Measurements from ENCODE around the gene GRB2.
"Not testable (repeated sequence)": the region's sequence is repeated elsewhere in the genome, so short reads cannot be mapped to it uniquely, and the experiment has no call there.

Gene GRB2

DNA sequence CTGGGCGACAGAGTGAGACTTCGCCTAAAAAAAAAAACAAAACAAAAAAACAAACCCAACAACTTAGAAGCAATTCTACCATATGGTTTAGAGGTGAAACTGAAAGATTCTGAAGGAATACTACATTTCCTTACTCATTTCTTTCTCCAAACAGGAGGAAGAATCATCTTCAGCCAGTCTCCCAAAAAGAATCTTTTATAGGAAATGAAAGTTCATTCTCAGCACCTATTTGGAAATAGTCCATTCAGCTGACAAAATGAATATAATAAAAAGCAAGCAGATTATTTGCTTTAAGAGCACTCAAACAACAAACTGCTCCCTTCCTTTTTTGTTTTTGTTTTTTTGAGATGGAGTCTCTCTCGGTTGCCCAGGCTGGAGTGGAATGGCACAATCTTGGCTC is 17.7 kb downstream of the GRB2 start:
- DNase-seq (ENCODE audit: low read depth in 2 of 2), result no peak

DNA sequence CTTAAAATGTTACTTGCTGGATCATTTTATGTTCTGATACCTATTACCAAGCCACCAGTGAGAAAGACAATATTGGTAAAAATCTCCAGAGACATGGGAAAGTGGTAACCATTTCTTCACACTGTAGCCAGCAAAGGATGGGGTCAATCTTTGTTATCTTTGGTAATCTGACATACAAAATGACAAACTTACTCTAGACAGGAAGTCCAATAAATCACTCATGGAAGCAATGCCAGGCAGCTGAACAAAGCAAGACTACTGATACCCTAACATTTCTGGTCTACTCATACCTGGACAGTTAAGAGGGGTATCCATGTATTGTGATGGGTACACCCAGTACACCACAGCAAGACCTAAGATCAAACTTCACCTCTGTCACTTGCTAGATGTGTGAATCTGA is 19.0 kb downstream of the GRB2 start:
- DNase-seq (ENCODE audit: low read depth in 2 of 2), result no peak

GRCh38 chr17:75384751-75385150 is 20.7 kb downstream of the GRB2 start:
- DNase-seq (ENCODE audit: low read depth in 2 of 2), result no peak

- no peak for DNase-seq (ENCODE audit: low read depth in 2 of 2)
Observed at GRCh38 chr17:75383842-75384195, 21.7 kb downstream of the GRB2 start.

- DNase-seq (ENCODE audit: low read depth in 2 of 2), result no peak
Observed at GRCh38 chr17:75380750-75381149, 24.7 kb downstream of the GRB2 start.

- DNase-seq (ENCODE audit: low read depth in 2 of 2), result no peak
Observed at GRCh38 chr17:75380315-75380714, 25.2 kb downstream of the GRB2 start.

- not testable (repeated sequence) for DNase-seq (ENCODE audit: low read depth in 2 of 2)
Observed at GRCh38 chr17:75379426-75379825, 26.1 kb downstream of the GRB2 start.

DNA sequence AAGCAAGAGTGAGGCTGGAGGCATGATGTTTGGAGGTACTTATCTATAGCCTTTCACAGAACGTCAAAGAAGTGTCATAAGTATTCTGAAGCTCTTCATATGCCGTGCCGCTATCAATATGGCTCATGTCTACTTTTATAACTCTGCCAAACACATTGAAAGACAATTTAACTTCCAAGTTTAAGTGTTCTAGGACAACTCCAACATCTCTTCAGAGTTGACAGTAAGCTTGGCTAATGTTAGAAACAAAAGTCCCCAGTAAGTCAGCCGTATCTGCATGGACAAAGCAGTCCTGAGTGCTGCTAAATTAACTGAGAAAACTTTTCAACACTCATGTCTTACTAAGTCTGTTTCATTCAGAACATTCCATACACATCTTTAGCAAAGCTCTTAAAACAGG is 32.2 kb downstream of the GRB2 start:
- no peak for DNase-seq (ENCODE audit: low read depth in 2 of 2)

GRCh38 chr17:75371981-75372380 is 33.5 kb downstream of the GRB2 start:
- DNase-seq (ENCODE audit: low read depth in 2 of 2), result no peak

DNA sequence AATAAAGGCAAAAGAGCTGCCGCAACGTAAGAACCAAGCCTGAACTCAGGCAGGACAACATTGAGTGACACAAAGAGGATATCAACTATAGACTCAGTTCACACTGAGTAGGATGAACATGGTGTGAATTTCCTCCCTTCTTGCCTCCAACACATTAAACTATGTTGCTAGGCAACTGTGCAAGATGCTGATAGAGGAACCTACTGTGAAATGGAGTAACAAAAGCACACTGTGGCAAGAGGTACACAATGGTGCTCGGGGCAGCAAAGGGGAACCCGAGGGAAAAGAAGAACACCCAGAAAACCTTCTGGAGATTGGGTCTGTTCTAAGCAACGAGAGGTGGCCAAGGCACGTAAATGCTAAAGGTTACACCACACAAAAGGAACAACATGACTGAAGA is 34.1 kb downstream of the GRB2 start:
- no peak for DNase-seq (ENCODE audit: low read depth in 2 of 2)

DNA sequence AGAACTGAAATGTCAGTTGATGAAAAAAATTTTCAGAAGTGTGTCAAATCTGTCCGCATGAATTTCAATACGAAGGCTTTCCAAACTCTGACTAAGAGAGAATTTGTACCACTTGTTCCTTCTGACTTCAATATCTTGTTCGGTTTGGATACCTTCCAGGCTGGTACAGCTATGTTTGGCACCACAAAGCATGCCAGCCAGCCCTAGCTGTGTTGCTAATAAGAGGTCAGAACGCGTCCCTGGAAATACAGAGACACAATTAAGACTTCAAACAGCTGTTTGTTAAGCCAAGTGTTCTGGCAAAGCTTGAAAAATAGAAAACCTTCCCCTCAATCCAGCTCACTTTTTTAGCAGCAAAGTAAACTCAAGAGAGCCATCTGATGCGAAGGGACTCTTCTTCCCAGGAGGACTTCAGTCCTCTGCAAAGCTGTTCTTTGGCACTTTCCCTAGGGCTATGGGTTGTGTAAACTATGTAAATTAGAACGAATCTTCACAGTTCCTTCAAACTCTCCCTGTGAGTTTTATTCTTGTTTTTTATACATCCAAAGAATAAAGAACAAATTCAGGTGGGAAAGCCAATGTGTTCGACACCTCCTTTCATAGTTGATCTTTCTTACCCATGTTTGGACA is 35.1 kb downstream of the GRB2 start:
- DNase-seq (ENCODE audit: low read depth in 2 of 2), result no peak

DNA sequence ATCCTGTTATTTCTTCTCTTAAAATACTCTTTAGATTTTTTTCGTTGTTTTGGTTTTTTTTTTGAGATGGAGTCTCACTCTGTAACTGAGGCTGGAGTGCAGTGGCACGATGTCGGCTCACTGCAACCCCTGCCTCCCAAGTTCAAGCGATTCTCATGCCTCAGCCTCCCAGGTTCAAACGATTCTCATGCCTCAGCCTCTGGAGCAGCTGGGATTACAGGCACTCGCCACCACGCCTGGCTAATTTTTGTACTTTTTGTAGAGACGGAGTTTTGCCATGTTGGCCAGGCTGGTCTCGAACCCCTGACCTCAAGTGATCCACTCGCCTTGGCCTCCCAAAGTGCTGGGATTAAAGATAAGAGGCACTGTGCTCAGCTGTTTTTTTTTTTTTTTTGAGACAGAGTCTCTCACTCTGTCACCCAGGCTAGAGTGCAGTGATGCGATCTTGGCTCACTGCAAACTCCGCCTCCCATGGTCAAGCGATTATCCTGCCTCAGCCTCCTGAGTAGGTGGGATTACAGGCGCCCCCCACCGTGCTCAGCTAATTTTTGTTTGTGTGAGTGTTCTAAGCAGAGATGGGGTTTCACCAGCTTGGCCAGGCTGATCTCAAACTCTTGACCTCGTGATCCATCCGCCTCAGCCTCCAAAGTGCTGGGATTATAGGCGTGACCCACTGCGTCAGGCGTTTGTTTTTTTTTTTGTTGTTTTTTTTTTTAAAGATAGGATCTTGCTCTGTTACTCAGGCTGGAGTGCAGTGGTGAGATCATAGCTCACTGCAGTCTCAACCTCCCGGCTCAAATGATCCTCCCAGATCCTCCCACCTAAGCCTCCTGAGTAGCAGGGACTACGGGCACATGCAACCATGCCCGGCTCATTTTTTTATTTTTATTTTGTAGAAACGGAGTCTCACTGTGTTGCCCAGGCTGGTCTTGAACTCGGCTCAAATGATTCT is 37.4 kb downstream of the GRB2 start:
- not testable (repeated sequence) for DNase-seq (ENCODE audit: low read depth in 2 of 2)

DNA sequence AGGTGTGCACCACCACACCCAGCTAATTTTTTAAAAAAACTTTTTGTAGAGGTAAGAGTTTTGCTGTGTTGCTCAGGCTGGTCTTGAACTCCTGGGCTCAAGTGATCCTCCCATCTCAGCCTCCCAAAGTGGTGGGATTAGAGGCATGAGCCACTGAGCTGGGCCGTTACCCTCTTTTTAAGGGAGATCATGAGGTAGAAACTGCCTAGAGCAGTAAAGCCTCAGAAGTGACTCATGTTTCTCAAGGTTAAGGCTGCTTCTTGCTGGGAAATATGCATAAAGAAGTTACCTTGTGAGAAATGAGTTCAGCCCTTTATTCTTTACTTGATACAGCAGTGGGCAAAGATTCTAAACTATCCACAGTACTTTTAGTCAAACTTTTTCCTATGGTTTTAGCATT is 38.2 kb downstream of the GRB2 start:
- no peak for DNase-seq (ENCODE audit: low read depth in 2 of 2)

GRCh38 chr17:75366432-75366831 is 39.0 kb downstream of the GRB2 start:
- DNase-seq (ENCODE audit: low read depth in 2 of 2), result no peak

- no peak for DNase-seq (ENCODE audit: low read depth in 2 of 2)
Observed at GRCh38 chr17:75365931-75366275, 39.6 kb downstream of the GRB2 start.

DNA sequence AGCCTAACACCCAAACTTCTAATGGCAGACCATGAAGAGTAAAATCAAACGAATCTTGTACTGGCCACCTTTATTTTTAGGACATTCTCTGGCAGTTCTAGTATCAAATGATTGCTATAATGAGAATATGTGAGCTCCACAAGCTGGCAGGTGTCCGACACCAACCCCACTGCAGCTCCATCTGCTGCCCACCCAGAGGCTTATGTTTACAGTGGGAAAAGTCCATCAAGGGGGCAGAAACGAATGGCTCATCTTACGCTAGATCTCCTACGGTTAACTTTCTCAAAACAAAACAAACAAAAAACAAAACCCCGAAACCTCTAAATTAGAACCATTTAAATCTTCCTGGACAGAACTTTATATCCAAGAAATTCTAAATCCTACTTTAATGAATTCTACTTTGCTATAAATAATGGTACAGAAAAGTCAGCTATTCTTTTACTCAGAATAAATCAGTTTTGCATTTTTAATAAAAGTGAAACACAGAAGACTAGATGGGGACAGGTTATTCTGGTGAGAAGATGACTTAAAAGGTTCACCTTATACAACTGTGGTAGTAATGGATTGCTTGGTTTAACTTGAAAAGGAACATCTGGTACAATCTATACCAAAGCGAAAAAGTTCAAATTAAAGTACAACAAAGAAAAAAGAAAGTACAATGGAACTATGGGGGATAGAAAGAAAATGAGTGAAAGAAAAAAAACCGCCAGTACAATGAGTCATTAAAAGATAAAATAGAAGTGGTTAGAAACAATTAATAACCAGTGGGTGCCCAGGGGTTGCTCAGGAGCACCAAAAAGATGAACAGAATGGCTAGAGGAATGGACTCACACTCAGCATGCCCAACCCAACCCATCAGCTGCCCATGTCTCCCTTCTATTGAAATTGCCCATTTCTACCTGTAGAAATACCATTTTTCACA is 40.2 kb downstream of the GRB2 start:
- no peak for DNase-seq (ENCODE audit: low read depth in 2 of 2)

GRCh38 chr17:75364078-75364477 is 41.4 kb downstream of the GRB2 start:
- DNase-seq (ENCODE audit: low read depth in 2 of 2), result no peak

DNA sequence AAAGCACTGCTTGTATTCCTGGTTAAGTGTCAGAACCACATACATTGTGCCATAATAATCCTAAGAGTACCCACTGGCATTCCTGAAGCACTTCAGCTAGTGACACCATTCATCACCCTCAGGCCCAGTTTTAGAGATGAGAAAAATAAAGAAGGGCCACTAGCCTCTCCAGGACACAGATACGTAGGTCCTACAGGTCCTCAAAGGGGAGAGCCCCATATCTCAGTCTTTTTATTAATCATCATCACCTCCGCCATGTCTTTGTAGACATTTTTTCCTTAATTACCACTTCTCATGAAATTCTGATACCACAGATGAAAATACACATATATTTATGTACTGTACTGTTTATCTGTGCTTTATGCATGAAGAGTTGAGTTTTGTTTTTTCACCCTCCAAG is 43.5 kb downstream of the GRB2 start:
- no peak for DNase-seq (ENCODE audit: low read depth in 2 of 2)

GRCh38 chr17:75361344-75361743 is 44.1 kb downstream of the GRB2 start:
- DNase-seq (ENCODE audit: low read depth in 2 of 2), result no peak

DNA sequence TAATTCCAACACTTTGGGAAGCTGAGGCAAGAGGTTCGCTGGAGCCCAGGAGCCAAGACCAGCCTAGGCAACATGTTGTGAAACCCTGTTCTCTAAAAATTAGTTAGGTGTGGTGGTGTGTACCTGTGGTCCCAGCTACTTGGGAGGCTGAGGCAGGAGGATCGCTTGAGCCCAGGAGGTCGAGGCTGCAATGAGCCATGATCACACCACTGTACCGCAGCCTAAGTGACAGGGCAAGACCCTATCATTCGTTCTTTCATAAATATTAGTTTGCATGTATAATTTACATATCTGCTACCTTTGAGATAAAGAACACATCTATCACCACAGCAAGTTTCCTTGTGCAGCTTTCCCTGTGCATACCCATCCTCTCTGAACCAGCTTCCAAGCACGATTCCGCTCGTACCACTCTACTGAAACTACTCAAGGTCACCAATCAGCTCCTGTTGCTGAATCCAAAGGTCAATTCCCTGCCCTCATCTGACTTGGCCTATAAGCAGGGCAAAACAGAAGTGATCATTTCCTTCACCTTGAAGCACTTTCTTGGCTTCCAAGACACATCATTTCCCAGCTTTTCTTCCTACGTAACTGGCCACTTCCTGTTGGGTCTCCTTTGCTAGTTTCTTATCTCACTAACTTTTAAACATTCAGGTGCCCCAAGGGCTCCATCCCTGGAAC is 49.1 kb downstream of the GRB2 start:
- DNase-seq (ENCODE audit: low read depth in 2 of 2), result no peak

DNA sequence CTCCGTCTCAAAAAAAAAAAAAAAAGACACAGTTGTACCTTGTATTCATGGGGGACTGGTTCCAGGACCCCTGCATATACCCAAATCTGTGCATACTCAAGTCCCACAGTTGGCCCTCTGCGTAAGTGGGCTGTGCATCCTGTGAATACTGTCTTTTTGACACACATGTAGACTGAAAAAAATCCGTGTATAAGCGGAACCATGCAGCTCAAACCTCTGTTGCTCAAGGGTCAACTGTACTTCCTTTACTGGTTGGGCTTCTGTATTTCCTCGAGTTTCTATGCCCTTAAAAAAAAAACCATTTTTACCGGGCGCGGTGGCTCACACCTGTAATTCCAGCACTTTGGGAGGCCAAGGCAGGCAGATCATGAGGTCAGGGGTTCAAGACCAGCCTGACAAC is 52.3 kb downstream of the GRB2 start:
- DNase-seq (ENCODE audit: low read depth in 2 of 2), result no peak

DNA sequence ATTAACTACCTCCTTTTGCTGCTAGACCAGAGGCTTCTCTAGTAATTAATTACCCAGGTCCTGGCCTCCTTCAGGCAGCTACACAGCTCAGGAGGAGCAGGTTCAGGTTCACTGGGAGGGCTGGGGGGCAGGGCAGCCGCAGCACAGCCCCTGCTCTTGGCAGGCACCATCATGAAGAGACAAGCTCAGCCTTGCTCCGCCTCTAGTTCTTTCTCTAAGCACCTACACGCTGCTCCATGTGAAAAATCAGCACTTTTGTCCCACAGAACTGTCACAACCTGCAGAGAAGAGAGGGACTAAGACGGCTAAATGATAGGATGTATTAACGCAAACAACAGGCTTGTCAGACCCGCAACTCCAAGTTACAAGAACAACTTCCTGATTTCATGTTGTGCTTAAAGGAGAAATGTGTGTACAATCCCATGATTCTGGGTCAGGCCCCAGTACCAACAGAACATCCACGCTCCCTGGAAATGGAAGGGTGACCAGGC is 53.4 kb downstream of the GRB2 start:
- no peak for DNase-seq (ENCODE audit: low read depth in 2 of 2)
